Left ventricle myocardium inferior (tissue), 1 donor: Measurements from ENCODE around the gene ALG9. TPM values are rescaled to one million over a fixed set of nuclear protein-coding genes. Genes with fewer than 3 reads are reported as not detected.
A peak's percentile ranks its signal among the peaks of the same experiment; 100 is the strongest.

ENCODE experiments used
- DNase-seq: peaks from one replicate; pipeline ENCODE4 v3.0.0-alpha.2; 2020
- H3K27ac ChIP-seq: fragments of 200-600 bp; replicated peaks from 2 replicates; pipeline ENCODE4 v1.8.0; 2021
- H3K27me3 ChIP-seq: fragments of 200-600 bp; 2 replicates; pipeline ENCODE4 v1.8.0; 2021; ENCODE audit warnings: low read depth
- H3K36me3 ChIP-seq: fragments of 200-600 bp; 2 replicates; pipeline ENCODE4 v1.8.0; 2021
- H3K4me1 ChIP-seq: fragments of 200-600 bp; 2 replicates; pipeline ENCODE4 v1.8.0; 2021
- H3K4me3 ChIP-seq: fragments of 200-600 bp; 2 replicates; pipeline ENCODE4 v1.8.0; 2021; ENCODE audit warnings: mild to moderate bottlenecking, moderate library complexity
- H3K9me3 ChIP-seq: fragments of 200-600 bp; replicated peaks from 2 replicates; pipeline ENCODE4 v1.8.0; 2021
- CTCF ChIP-seq: fragments of 200-600 bp; IDR thresholded peaks from 2 replicates; pipeline ENCODE4 v1.8.0; 2021; ENCODE audit warnings: antibody characterized with exemption, mild to moderate bottlenecking, borderline replicate concordance
- intact Hi-C: fragments of 100-400 bp; cut with micrococcal nuclease; formaldehyde crosslinking; loops from one replicate; pipeline ENCODE4 v1.11.0; 2022
- total RNA-seq: library from RNA; stranded (reverse); fragmentation: NEBNext Ultra II Directional; extraction: Animal tissue kit (Norgen Biotek cat#: 25700); gene quantifications from one replicate; pipeline ENCODE4 v1.2.1, GENCODE V29; 2021
- donor health status: DM: no; HTN: yes; CAD: no; lungs with severe emphysema.

ALG9 gene
- total RNA-seq, 1 donor from 2014 or later: 14.4 TPM

DNA sequence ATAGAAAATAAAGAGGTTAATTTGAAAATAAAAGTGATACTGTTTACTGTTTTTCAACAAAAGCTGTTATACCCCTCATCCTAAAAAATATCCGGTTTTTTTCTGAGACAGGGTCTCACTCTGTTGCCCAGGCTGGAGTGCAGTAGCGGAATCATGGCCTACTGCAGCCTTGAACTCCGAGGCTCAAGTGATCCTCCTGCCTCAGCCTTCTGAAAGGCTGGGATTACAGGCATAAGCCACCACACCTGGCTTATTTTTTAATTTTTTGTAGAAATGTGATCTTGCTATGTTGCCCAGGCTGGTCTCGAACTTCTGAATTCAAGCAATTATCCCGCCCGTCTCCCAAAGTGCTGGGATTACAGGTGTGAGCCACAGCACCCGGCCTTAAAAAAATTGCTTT lies 35.7 kb downstream of the ALG9 start:
- H3K27ac ChIP-seq: no peak overlapping the region
- peaks cover 13% of the 10 kb centered on the region for H3K4me1 ChIP-seq
- TF ChIP-seq CTCF: no peak
- DNase-seq: no peak
- H3K4me3 ChIP-seq: no peak overlapping the region
- no peaks in the 10 kb centered on the region for H3K9me3 ChIP-seq
- peaks cover 45% of the 10 kb centered on the region for H3K36me3 ChIP-seq
- no peaks in the 10 kb centered on the region for H3K27me3 ChIP-seq
- intact Hi-C loops: loop anchor here (10.0 kb wide), 1 partner anchor 61 kb away; no protein-coding TSS in a partner anchor

GRCh38 chr11:111834432-111835163 lies 36.8 kb downstream of the ALG9 start:
- DNase-seq: no peak
- intact Hi-C loops: loop anchor here (10.0 kb wide), 1 partner anchor 60 kb away; no protein-coding TSS in a partner anchor
- Histone ChIP-seq H3K4me1 (peaks cover 6% of the 10 kb centered on the region), H3K4me3 (no peak overlapping the region), H3K36me3 (peaks cover 47% of the 10 kb centered on the region), H3K27me3 (no peaks in the 10 kb centered on the region), H3K27ac (no peak overlapping the region), H3K9me3 (no peaks in the 10 kb centered on the region)
- TF ChIP-seq CTCF: no peak

GRCh38 chr11:111833524-111833923 lies 37.9 kb downstream of the ALG9 start:
- TF ChIP-seq CTCF: peak; percentile 44
- no peaks in the 10 kb centered on the region for H3K9me3 ChIP-seq
- H3K36me3 ChIP-seq: peaks cover 52% of the 10 kb centered on the region
- no peak for DNase-seq
- H3K27ac ChIP-seq: no peak overlapping the region
- intact Hi-C loops: loop anchor here (10.0 kb wide), 1 partner anchor 59 kb away; no protein-coding TSS in a partner anchor
- H3K4me1 ChIP-seq: peaks cover 6% of the 10 kb centered on the region
- no peak overlapping the region for H3K4me3 ChIP-seq
- H3K27me3 ChIP-seq: no peaks in the 10 kb centered on the region

GRCh38 chr11:111829185-111829968 lies 42.0 kb downstream of the ALG9 start:
- no peak for TF ChIP-seq CTCF
- intact Hi-C loops: no loop called here
- peaks cover 6% of the 10 kb centered on the region for H3K4me1 ChIP-seq
- no peak overlapping the region for H3K27ac ChIP-seq
- no peak for DNase-seq
- H3K9me3 ChIP-seq: no peaks in the 10 kb centered on the region
- no peak overlapping the region for H3K4me3 ChIP-seq
- peaks cover 27% of the 10 kb centered on the region for H3K36me3 ChIP-seq
- no peaks in the 10 kb centered on the region for H3K27me3 ChIP-seq

DNA sequence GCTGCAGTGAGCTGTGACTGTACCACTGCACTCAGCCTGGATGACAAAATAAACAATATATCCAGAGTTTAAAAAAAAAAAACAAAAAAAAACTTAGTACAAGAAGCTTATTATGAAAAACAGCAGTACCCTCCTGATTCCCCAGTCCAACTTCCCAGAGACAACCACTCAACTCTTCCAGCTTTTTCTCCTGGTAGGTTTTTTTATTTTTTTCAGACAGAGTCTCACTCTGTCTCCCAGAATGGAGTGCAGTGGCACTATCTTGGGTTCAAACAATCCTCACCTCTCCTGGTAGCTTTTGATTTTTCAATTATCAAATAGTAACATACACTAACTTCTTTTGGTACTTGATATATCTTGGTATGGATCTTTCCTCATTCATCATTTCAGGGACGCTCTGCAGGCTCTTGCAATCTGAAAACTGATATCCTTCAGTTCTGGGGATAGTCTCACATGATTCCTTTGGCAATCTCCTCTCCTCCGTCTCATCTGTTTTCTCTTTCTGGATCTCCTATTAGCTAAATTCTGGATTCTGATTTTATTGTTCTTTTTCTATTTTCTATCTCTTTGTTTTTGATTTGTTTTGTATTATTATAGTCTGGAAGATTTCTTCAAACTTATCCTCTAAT lies 44.9 kb downstream of the ALG9 start:
- no peak overlapping the region for H3K4me3 ChIP-seq

More for the DNA sequence above, 44.9 kb downstream of the ALG9 start:
- Histone ChIP-seq H3K27ac (no peak overlapping the region), H3K9me3 (no peaks in the 10 kb centered on the region), H3K4me1 (no peaks in the 10 kb centered on the region), H3K36me3 (peaks cover 22% of the 10 kb centered on the region), H3K27me3 (no peaks in the 10 kb centered on the region)
- TF ChIP-seq CTCF: no peak
- intact Hi-C loops: no loop called here
- DNase-seq: no peak
